LHCN-M2 (cell line): Measurements from ENCODE around the gene TMEM179. TPM values are rescaled to one million over a fixed set of nuclear protein-coding genes. Genes with fewer than 3 reads are reported as not detected.
"Not testable (repeated sequence)": the region's sequence is repeated elsewhere in the genome, so short reads cannot be mapped to it uniquely, and the experiment has no call there.

ENCODE experiments used
- DNase-seq: peaks from one replicate; pipeline ENCODE4 v3.0.0-alpha.2; 2012; ENCODE audit warnings: low read depth
- total RNA-seq: library from RNA; depleted of rRNA; stranded (reverse); fragments of >200 nt; gene quantifications from 2 replicates; pipeline ENCODE4 v1.2.3, GENCODE V29; 2014

Gene TMEM179
- total RNA-seq, 1 experiment from 2014 or later: not detected

GRCh38 chr14:104588066-104588857 is 16.3 kb downstream of the TMEM179 start:
- DNase-seq: no peak

GRCh38 chr14:104587641-104588040 is 16.9 kb downstream of the TMEM179 start:
- peak; percentile 7 for DNase-seq

- no peak for DNase-seq
These were observed 17.5 kb downstream of the TMEM179 start for GRCh38 chr14:104586832-104587620.

DNA sequence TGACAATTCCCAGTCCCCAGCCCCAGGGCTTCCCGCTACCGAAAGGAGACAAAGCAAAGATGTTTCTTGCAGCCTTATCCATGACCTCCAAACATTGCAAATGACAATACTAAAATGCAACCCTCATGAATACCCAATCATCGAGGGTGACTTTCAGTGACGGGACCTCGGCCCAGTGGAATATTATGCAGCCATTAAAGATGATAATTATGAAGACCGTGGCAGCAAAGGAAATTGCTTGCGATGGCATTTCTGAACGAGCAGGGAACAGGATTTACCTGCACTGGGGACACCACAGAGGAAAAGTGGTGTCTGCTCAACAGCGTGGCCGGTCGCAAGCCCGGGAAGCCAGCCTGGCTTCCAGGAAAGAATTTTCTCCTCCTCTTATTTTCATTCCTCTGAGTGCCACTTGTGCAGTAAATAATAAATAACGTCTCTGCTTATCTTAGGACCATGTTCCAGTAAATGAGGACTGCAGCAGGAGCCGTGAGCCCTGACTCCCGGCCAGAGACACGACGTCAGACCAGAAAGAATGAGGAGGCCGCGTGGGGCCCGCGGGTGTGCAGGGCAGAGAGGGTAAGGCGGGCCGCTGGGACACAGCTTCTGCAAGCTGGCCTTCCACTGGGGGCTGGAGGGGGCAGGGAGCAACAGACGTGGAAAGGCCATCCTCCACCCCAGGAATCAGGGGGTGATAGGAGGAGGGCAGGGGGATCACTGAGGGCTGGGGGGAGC is 18.4 kb downstream of the TMEM179 start:
- DNase-seq: no peak

- no peak for DNase-seq
These were observed 20.0 kb downstream of the TMEM179 start for GRCh38 chr14:104584557-104584956.

- no peak for DNase-seq
These were observed 20.9 kb downstream of the TMEM179 start for GRCh38 chr14:104583424-104584306.

DNA sequence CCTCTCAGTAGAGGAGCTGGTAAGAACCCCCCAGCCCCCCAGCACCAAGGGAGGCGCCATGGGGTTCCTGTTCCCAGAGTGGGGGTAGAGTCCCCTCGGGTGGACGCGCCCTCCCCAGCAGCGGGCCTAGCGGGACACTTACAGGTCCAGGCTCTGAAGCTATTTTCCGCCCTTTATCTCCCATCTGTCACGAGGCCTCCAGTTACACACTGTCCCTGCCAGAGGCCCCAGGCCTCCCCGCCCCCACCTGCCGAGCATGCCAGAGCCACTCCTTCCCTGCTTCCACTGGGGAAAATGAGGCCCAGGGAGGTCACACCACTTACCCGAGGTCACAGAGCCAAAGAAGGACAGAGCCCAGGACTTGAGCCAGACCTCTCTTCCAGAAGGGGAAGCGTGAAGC is 21.9 kb downstream of the TMEM179 start:
- no peak for DNase-seq

- no peak for DNase-seq
These were observed 22.6 kb downstream of the TMEM179 start for GRCh38 chr14:104582005-104582404.

- DNase-seq: no peak
These were observed 23.1 kb downstream of the TMEM179 start for GRCh38 chr14:104581521-104581920.

- no peak for DNase-seq
These were observed 23.6 kb downstream of the TMEM179 start for GRCh38 chr14:104580961-104581360.

DNA sequence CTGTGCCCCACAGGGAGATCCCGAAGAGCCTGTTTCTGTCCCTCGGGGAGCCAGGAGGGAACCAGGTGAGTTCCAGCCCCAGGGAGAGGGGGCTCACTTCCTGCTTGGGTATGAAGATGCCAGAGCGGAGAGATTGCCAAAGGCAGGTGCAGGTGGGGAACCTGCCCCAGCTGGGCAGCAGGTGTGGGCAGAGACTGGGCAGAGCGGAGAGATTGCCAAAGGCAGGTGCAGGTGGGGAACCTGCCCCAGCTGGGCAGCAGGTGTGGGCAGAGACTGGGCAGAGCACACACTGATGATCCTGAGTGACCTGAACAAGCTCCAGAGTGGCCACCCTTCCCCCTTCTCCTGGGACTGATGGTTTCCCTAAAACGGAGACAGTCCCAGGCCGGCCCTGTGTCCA is 24.6 kb downstream of the TMEM179 start:
- not testable (repeated sequence) for DNase-seq

- no peak for DNase-seq
These were observed 25.1 kb downstream of the TMEM179 start, which contains the start of gene C14orf180 for GRCh38 chr14:104579507-104579906. C14orf180 (plus strand) TSS chr14:104579764; CDS start chr14:104586431, 6,667 bp downstream.

DNA sequence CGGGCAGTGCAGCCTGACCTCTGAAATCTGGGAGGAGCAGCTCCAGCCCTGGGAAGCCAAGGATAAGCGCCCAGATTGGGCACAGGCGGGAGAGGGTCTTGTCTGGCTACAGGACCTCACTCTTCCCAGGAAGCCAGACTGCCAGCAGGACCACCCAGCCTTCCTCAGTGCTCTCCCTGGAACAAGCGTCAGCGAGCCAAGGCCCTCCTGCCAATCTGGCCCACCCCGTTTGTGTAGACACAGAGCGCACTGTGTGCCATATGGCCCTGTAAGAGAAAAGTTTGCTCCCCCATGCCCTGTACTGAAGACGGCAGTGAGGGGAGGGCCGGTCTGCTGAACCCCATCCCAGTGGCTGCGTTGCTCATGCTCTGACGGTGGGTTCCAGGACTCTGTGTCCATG is 26.3 kb downstream of the TMEM179 start:
- DNase-seq: no peak

GRCh38 chr14:104577847-104578301 is 26.7 kb downstream of the TMEM179 start:
- no peak for DNase-seq

DNA sequence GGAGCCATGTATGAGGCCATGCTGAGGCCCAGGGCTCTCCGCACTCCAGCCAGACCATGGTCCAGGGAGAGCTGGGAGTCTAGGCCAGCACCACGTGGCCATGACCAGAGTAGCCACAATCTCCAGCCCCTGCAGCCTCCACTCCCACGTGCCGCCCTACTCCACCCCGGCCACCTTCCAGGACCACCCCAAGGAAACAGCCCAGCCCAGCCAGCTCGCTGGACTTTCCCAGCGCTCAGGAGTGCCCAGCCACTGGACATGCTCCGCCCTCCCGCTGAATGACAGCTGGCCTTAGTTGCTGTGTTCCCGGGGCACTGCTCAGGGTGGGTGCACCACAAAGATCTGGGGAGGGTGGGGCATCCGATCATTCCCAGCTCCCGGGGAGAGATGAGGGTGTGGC is 27.1 kb downstream of the TMEM179 start:
- DNase-seq: no peak

- DNase-seq: no peak
These were observed 27.6 kb downstream of the TMEM179 start for GRCh38 chr14:104576970-104577332.

- no peak for DNase-seq
These were observed 28.2 kb downstream of the TMEM179 start for GRCh38 chr14:104576232-104576969.

GRCh38 chr14:104574978-104575583 is 29.5 kb downstream of the TMEM179 start:
- DNase-seq: no peak

DNA sequence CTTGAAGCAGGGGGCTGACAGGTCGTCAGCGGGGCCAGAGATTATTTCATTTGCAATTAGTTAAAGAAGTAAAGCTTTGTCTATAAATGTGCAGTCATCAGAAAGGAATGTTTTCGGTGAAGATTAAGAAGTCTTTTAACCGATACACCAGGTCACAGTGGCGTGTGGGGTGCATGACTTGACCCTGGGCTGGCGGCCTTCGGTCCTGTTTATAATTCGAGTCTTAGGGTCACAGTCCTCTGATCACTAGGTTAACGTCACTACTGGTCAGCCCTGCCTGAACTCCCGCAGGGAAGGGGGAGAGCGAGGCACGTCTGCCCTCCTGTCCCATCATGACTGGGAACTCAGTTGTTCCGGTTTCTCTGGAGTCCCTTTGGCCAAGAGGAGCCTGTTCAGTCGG is 30.0 kb downstream of the TMEM179 start:
- DNase-seq: no peak

GRCh38 chr14:104573930-104574329 is 30.6 kb downstream of the TMEM179 start:
- no peak for DNase-seq
